K562 (cell line): ENCODE results near the gene CHST14.

Source experiments
- CREB1 ChIP-seq, 2 experiments: sonication (generic) in 1 of 2; formaldehyde crosslinking in 1 of 2; IDR thresholded peaks; 2 replicates each; pipeline versions ENCODE4 v1.6.1 to v1.8.0; 2012 to 2022; ENCODE audit warnings: inconsistent platforms in 1 of 2, mild to moderate bottlenecking in 1 of 2, missing genetic modification reagents in 1 of 2, moderate library complexity in 1 of 2
- MYBL2 ChIP-seq, 2 experiments: fragments of 450-650 bp in 1 of 2; sonication (generic) in 1 of 2; formaldehyde crosslinking in 1 of 2; IDR thresholded peaks; 2 replicates each; pipeline versions ENCODE4 v1.6.1 to v1.8.1; 2017 to 2022; ENCODE audit warnings: borderline replicate concordance in 1 of 2, inconsistent platforms in 1 of 2, low read depth in 1 of 2, mild to moderate bottlenecking in 1 of 2, missing genetic modification reagents in 1 of 2, moderate library complexity in 1 of 2
- TF ChIP-seq, protein P1 (sequence below), 2 experiments: IDR thresholded peaks; 2 replicates each; pipeline ENCODE4 v1.6.1; 2012; ENCODE audit warnings: improper control_type of control experiment in 2 of 2, low read depth in 2 of 2, low read length in 2 of 2, borderline replicate concordance in 1 of 2

GRCh38 chr15:40511472-40512133 lies 40.8 kb downstream of the CHST14 start:
- TF ChIP-seq, protein P1, sequence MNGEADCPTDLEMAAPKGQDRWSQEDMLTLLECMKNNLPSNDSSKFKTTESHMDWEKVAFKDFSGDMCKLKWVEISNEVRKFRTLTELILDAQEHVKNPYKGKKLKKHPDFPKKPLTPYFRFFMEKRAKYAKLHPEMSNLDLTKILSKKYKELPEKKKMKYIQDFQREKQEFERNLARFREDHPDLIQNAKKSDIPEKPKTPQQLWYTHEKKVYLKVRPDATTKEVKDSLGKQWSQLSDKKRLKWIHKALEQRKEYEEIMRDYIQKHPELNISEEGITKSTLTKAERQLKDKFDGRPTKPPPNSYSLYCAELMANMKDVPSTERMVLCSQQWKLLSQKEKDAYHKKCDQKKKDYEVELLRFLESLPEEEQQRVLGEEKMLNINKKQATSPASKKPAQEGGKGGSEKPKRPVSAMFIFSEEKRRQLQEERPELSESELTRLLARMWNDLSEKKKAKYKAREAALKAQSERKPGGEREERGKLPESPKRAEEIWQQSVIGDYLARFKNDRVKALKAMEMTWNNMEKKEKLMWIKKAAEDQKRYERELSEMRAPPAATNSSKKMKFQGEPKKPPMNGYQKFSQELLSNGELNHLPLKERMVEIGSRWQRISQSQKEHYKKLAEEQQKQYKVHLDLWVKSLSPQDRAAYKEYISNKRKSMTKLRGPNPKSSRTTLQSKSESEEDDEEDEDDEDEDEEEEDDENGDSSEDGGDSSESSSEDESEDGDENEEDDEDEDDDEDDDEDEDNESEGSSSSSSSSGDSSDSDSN (IDR thresholded peaks at IDR 0.05; ENCODE audit: borderline replicate concordance in 1 of 2, low read depth in 2 of 2, low read length in 2 of 2): peak; percentile 98 to 100; a peak in 3 of 4 replicates
- TF ChIP-seq CREB1 (IDR thresholded peaks at IDR 0.05): no peak
- TF ChIP-seq CREB1 (CRISPR knock-in tag; IDR thresholded peaks at IDR 0.05): peak; percentile 66
- TF ChIP-seq MYBL2 (IDR thresholded peaks at IDR 0.05; ENCODE audit: low read depth): no peak
- no peak for TF ChIP-seq MYBL2 (CRISPR knock-in tag; IDR thresholded peaks at IDR 0.05; ENCODE audit: borderline replicate concordance)
